ENCODE results near the gene LAMA4. TPM values are rescaled to one million over a fixed set of nuclear protein-coding genes. Genes with fewer than 3 reads are reported as not detected.

LAMA4 gene
- total RNA-seq, 1 experiment from 2014 or later: 1.1 TPM

- no peak overlapping the region for H2BK12ac ChIP-seq (ENCODE audit: insufficient read length, low read depth, low read length)
- no peak overlapping the region for H3K9ac ChIP-seq (ENCODE audit: extremely low read depth, insufficient read length, low read length)
- H2BK15ac ChIP-seq (ENCODE audit: low read depth, low read length): no peak overlapping the region
- H3K9me3 Mint-ChIP-seq: peaks cover 0 to 2% of the 10 kb centered on the region in 2 experiments; a peak in 2 of 5 replicates
- H2AK5ac ChIP-seq (ENCODE audit: insufficient read length, low read length): no peak overlapping the region
- no peak overlapping the region for H2BK20ac ChIP-seq (ENCODE audit: low read depth, low read length, poor library complexity, severe bottlenecking)
- H3K27me3 ChIP-seq (ENCODE audit: insufficient read depth, low read length): no peaks in the 10 kb centered on the region
- H4K5ac ChIP-seq (ENCODE audit: insufficient read length, low read depth, low read length): no peak overlapping the region
- H3K4me1 ChIP-seq (ENCODE audit: insufficient read depth, low read length): peaks cover 3% of the 10 kb centered on the region; the same call in 1 of the 2 replicates
- H2BK5ac ChIP-seq (ENCODE audit: insufficient read length, low read length): no peak overlapping the region
- no peak overlapping the region for H4K8ac ChIP-seq (replicated peaks; ENCODE audit: insufficient read length, low read depth, low read length)
- H3K27ac ChIP-seq (ENCODE audit: insufficient read length, low read depth, low read length): no peak overlapping the region
- no peaks in the 10 kb centered on the region for H3K79me1 ChIP-seq (ENCODE audit: insufficient read depth, low read depth, low read length, poor library complexity, severe bottlenecking)
- no peak overlapping the region for H2BK120ac ChIP-seq (ENCODE audit: low read depth, low read length, poor library complexity, severe bottlenecking)
- H3T11ph ChIP-seq (ENCODE audit: low read length): no peak overlapping the region
- no peak overlapping the region for H3K23ac ChIP-seq (ENCODE audit: insufficient read length, low read depth, low read length)
- H3K18ac ChIP-seq (ENCODE audit: insufficient read length, low read depth, low read length): no peak overlapping the region
- DNase-seq: no peak
- peaks cover 2% of the 10 kb centered on the region for H3K27me3 Mint-ChIP-seq (ENCODE audit: low read depth)
- TF ChIP-seq CTCF (conservative IDR thresholded peaks at IDR 0.05): no peak
- H4K20me1 ChIP-seq (ENCODE audit: control insufficient read depth, insufficient read depth, insufficient read length): no peaks in the 10 kb centered on the region
- H3K23me2 ChIP-seq (ENCODE audit: insufficient read length, low read depth, low read length, poor library complexity, severe bottlenecking): no peaks in the 10 kb centered on the region
- no peak overlapping the region for H2AFZ ChIP-seq (ENCODE audit: low read length)
- H3K4me2 ChIP-seq (ENCODE audit: insufficient read depth, insufficient read length, low read length): no peak overlapping the region
- H3K4ac ChIP-seq (ENCODE audit: low read depth, low read length): no peak overlapping the region
- peaks cover 6 to 8% of the 10 kb centered on the region in 2 experiments for H3K4me1 Mint-ChIP-seq
- no peaks in the 10 kb centered on the region for H3K79me2 ChIP-seq (ENCODE audit: insufficient read depth, low read length)
- H3K27ac Mint-ChIP-seq: no peak overlapping the region
- H3K14ac ChIP-seq (ENCODE audit: insufficient read depth, low read length): no peak overlapping the region
- no peak overlapping the region for H3K4me3 Mint-ChIP-seq
- no peak overlapping the region for H3K56ac ChIP-seq (ENCODE audit: insufficient read length, low read depth, low read length)
- no peaks in the 10 kb centered on the region for H3K9me3 ChIP-seq (ENCODE audit: control insufficient read depth, low read depth, low read length)
- no CpG with 5 or more reads among the region's 2 CpGs for WGBS (ENCODE audit: extremely low coverage, insufficient read length, low lambda C conversion rate)
- peaks cover 0 to 4% (median 0%) of the 10 kb centered on the region in 3 experiments; a peak in 2 of 7 replicates for H3K36me3 Mint-ChIP-seq (ENCODE audit: insufficient read depth in 1 of 3, low read depth in 3 of 3)
- no peak overlapping the region for H4K91ac ChIP-seq (ENCODE audit: insufficient read length, low read depth, low read length)
These were observed 39.6 kb downstream of the LAMA4 start for GRCh38 chr6:112214739-112215269.
